NAMALWA (cell line): Measurements from ENCODE around the gene MPP2.
"Not testable (repeated sequence)": the region's sequence is repeated elsewhere in the genome, so short reads cannot be mapped to it uniquely, and the experiment has no call there.

ENCODE experiments used
- DNase-seq: peaks from one replicate; pipeline ENCODE4 v3.0.0-alpha.2; 2015; ENCODE audit warnings: low spot score

MPP2 gene

DNA sequence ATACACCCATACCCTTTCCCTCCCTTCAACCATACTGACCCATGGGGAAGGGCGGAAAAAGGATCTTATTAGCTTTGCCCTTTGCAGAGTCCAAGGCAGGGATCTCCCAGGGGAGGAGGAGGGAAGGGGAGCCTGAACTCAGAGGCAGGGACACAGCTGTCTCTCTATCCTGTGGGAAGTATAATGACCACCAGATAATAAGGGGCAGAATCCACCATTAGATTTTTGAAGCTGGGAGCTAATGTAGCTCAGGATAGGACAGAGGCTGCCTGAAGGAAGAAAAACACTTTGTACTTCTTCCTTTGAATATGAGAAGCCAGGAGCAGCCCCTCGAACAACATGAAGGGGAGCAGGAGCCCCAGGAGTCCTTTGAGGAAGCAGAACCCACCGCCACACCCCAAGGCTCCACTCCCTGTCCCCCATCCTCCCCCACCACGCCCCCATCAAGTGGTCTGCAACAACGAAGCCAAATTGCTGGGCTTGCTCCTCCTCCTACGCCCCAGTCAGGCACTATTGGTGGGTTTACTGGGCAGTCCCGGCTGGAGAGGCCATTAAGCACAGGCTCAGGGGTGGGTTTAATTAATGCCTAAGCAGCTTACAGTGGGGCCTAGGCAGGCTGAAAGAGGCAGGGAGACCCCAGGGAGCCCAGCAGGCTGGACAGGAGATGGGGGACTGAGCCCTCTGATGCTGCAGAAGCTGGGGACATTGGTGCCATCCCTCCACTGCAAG, 5.3 kb downstream of the MPP2 start:
- no peak for DNase-seq

DNA sequence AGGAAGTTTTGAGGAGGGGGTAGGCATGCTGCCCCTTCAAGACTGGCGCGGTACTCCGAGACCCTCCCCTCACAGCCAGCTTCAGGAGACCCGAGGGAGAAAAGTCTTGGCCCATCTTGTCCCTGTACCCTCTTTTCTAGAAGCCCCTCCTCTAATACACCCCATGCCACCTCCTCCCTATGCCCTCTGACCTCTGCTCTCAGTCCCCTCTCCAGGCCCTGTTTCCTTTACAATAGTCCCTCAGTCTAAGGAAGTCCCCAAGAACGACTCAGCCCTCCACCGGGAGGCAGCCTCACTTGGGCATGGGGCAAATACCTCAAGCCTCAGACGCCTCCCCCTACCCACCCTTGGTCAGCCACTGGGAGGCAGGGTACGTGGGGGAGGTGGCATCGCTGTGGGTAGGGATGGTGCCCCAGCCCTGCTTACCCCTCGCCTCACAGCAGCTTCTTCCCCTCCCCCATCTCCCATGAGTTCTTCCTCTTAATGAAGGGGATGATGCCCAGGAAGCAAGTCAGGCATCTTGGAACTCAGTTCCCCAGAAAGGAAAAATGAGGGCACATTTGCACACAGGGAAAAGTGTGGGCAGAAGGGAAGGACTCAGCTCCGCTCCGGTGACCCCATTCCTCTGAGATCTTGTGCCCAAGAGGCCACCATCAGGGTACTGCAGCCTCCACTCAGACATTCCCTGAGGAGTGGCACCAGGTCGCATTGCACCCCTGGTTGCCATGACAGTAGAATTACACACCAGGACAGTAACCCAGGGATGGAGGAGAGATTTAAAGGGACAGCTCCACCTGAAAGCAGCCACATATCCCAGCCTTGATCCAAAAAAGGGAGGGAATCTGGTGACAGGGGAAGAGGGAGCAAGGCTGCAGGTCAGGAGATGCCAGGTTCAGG, 6.2 kb downstream of the MPP2 start:
- no peak for DNase-seq

GRCh38 chr17:43900183-43900857, 7.0 kb downstream of the MPP2 start:
- DNase-seq, result peak; percentile 89

DNA sequence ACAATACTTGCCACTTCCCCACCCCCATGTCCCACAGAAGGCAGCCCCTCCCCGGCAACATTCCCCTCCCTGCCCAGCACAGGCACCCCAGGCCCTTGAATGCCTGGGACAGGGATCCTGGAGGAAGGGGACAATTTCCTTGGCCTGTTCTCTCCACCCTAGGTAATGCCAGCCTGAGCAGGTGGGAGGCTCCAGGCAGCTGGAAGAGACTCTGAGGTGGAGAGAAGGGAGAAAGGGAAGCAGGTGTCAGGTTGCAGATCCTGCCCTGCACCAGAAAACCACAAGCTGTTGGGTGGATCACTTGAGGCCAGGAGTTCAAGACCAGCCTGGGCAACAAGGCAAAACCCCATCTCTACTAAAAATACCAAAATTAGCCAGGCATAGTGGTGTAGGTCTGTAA, 8.9 kb downstream of the MPP2 start:
- DNase-seq, result no peak

- DNase-seq, result no peak
Observed at GRCh38 chr17:43897831-43898230, 9.5 kb downstream of the MPP2 start.

- DNase-seq, result not testable (repeated sequence)
Observed at GRCh38 chr17:43894494-43894893, 12.8 kb downstream of the MPP2 start.

GRCh38 chr17:43892647-43892952, 14.7 kb downstream of the MPP2 start:
- no peak for DNase-seq

GRCh38 chr17:43891851-43892646, 15.3 kb downstream of the MPP2 start:
- no peak for DNase-seq

DNA sequence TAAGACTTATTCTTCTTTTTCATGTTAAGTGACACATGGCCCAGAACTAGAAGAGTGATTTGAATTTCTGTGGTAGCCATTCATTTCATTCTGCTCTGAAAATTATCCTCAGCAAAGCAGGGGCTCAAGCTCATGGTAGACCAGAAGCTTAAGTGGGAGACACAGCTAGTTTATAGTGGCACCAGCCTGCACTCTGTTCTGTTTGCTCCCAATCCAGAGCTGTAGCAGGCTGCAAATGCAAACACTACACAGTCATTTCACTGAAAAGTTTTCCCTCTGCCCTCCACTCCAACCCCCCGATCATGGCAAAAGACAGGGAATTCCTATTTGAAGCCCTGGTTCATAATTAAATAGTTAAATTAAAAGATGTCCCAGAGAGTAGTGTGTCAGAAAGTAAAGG, 17.1 kb downstream of the MPP2 start:
- no peak for DNase-seq

GRCh38 chr17:43888548-43888947, 18.8 kb downstream of the MPP2 start:
- DNase-seq, result no peak

GRCh38 chr17:43882761-43883415, 24.4 kb downstream of the MPP2 start:
- DNase-seq, result no peak

DNA sequence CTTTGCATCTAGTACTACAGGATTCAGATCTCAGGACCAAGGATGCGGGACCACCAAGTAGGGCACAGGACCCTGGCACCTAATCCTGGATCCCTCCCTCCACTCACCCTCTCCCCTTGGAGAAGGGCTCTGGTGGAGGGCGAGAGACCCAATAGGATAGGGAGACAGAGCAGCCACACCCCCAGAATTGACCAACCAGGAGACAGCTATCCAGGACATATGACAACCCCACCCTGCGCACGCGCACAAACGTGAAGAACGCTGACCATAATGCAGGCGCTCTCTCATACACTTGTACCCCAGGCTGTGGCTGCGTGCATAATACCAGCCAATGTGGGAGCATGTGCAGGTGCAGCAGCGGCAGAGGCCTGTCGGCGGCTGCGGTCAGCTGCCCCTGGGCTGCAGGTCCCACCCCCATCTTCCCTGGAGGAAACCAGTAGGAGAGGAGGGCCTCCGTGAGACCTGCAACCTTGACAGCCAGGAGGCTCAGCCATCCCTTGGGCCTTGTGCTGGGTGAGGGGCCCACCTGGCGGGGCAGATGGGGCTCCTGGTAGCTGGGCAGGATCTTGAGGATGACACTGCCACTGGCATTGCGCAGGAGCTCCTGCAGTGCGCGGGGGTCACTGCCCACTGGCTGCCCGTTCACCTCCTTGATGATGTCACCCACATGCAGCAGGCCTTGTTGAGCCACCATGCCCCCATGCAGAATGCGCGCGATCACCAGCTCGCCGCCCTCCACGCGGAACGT, 25.4 kb downstream of the MPP2 start:
- DNase-seq, result no peak

DNA sequence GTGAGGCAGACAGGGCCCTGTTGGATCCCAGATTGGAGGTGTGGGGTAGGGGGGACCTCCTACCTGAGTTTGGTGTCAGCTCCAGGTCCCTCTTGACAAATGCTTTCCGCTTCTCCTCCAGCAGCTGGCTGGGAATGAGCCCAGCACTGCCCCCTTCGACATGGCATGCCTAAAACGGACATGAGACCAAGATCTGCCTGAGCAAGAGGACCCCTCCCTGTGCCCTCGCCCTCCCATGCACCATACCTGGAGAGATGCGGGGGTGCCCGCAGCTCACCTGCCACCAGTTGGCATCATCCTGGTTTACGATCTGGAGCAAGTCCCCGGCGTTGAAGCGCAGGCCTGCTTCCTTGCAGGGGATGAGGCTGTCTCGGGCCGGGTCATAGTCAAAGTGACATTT, 26.2 kb downstream of the MPP2 start:
- DNase-seq, result no peak

- peak; percentile 66 for DNase-seq
Observed at GRCh38 chr17:43880420-43880991, 26.8 kb downstream of the MPP2 start.

GRCh38 chr17:43879723-43880419, 27.5 kb downstream of the MPP2 start:
- no peak for DNase-seq

DNA sequence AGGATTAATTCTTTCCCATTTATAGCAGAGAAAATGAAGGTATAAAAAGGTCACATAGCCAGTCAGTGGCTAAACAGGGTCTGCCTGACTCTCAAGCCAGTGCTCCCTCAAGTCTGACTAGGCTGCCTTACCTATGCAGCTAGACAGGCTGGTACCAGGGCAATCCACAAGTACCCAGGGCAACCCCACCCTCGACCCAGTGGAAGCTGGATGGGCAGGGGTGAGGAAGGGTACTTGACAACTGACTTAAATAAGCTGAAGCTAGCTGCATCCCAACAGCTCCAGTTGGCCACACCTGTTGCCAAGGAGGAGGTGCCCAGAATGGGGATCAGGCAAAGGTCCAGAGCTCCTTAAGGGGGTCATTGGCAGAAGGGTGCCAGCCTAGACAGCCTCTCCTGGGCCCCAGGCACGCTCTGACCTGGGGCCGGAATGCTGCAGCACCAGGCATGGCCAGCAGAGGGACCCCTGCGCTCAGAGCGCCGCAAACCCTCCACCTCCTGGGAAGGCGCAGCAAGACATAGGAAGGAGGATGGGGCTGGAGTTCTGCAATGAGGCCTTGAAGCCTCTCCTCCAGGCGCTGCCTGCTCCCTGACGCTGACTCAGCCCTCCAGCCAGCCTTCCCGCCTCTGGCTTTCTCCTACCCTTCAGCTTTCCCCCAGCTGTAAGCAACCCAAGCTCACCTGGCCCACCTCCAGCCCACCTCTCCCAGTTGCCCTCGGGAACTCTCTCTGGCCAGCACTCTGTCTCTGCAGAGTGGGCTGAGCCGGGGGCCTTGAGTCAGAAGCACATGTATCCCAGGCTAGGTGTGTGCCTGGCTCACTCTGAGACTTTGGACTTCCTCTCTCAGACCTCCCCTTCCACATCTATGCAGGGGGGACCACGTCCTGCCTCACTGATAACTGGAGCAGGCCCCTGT, 28.8 kb downstream of the MPP2 start:
- DNase-seq, result peak; percentile 69

- DNase-seq, result no peak
Observed at GRCh38 chr17:43877451-43878155, 29.7 kb downstream of the MPP2 start.

- no peak for DNase-seq
Observed at GRCh38 chr17:43877031-43877430, 30.3 kb downstream of the MPP2 start.
